ENCODE data around the gene YBX3.

YBX3 gene

DNA sequence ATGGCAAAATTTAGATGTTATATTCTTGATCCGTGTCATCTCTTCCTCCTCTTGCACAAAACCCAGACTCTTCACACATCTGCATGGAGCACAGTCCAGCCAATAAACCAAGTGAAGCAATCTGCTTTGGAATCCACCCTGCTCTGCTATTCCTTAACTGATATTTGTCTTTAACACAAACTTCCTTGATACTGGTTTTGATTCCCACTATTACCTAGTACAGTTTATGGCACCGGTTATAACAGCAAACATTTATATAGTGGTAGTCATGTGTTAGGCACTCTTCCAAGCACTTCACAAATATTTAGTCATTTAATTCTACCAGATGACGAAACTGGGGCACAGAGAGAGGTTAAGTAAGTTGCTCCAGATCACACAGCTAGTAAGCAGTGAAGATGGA is 61.8 kb downstream of the YBX3 start:
- Histone ChIP-seq H3K79me1 (ENCODE audit: low read length) (no peaks in the 10 kb centered on the region), H3K4ac (ENCODE audit: low read depth, low read length) (no peak overlapping the region), H4K12ac (ENCODE audit: low read depth, low read length) (no peak overlapping the region), H3K27me3 (ENCODE audit: insufficient read depth, low read length) (no peaks in the 10 kb centered on the region), H3K27ac (ENCODE audit: low read depth, low read length) (no peak overlapping the region), H2BK5ac (ENCODE audit: low read depth, low read length, poor library complexity) (no peak overlapping the region), H3K14ac (ENCODE audit: low read length) (no peak overlapping the region), H2AK5ac (ENCODE audit: low read length) (no peak overlapping the region), H3K79me2 (ENCODE audit: control insufficient read depth, insufficient read depth, low read length, poor library complexity) (no peaks in the 10 kb centered on the region), H3K9ac (ENCODE audit: low read length) (no peak overlapping the region), H3K4me1 (ENCODE audit: control insufficient read depth in 1 of 2, insufficient read depth in 2 of 2, low read length in 2 of 2) (peaks cover 0 to 2% of the 10 kb centered on the region in 2 experiments), H3K23ac (ENCODE audit: low read length) (no peak overlapping the region), H3K36me3 (ENCODE audit: control insufficient read depth in 1 of 2, insufficient read depth in 2 of 2, low read length in 2 of 2) (no peaks in the 10 kb centered on the region), H4K8ac (ENCODE audit: low read depth, low read length) (no peak overlapping the region), H2BK12ac (ENCODE audit: low read length) (no peak overlapping the region), H3K9me3 (ENCODE audit: insufficient read depth, low read depth, low read length) (no peaks in the 10 kb centered on the region), H2AFZ (ENCODE audit: insufficient read depth, low read length, poor library complexity) (no peak overlapping the region), H3K4me3 (ENCODE audit: low read depth, low read length) (no peak overlapping the region), H3K18ac (ENCODE audit: low read length) (no peak overlapping the region), H4K91ac (ENCODE audit: low read depth, low read length) (no peak overlapping the region), H2BK120ac (ENCODE audit: insufficient read depth, low read length, poor library complexity) (no peak overlapping the region), H3K4me2 (ENCODE audit: low read length) (no peak overlapping the region)
- no CpG with 5 or more reads among the region's 3 CpGs for WGBS (ENCODE audit: extremely low coverage, insufficient coverage, insufficient read length)
- DNase-seq = peak in 1 of 2 donors; percentile 38

- H2AK5ac ChIP-seq (ENCODE audit: low read length) = no peak overlapping the region
- H3K4me1 ChIP-seq (ENCODE audit: control insufficient read depth in 1 of 2, insufficient read depth in 2 of 2, low read length in 2 of 2) = no peaks in the 10 kb centered on the region
- H4K91ac ChIP-seq (ENCODE audit: low read depth, low read length) = no peak overlapping the region
- H2AFZ ChIP-seq (ENCODE audit: insufficient read depth, low read length, poor library complexity) = no peak overlapping the region
- no peak overlapping the region for H2BK12ac ChIP-seq (ENCODE audit: low read length)
- H3K36me3 ChIP-seq (ENCODE audit: control insufficient read depth in 1 of 2, insufficient read depth in 2 of 2, low read length in 2 of 2) = no peaks in the 10 kb centered on the region
- H3K27me3 ChIP-seq (ENCODE audit: insufficient read depth, low read length) = no peaks in the 10 kb centered on the region
- H2BK5ac ChIP-seq (ENCODE audit: low read depth, low read length, poor library complexity) = no peak overlapping the region
- no peaks in the 10 kb centered on the region for H3K9me3 ChIP-seq (ENCODE audit: insufficient read depth, low read depth, low read length)
- no peak overlapping the region for H4K8ac ChIP-seq (ENCODE audit: low read depth, low read length)
- H3K4me2 ChIP-seq (ENCODE audit: low read length) = no peak overlapping the region
- no peak overlapping the region for H3K23ac ChIP-seq (ENCODE audit: low read length)
- H3K4ac ChIP-seq (ENCODE audit: low read depth, low read length) = no peak overlapping the region
- no peak overlapping the region for H4K12ac ChIP-seq (ENCODE audit: low read depth, low read length)
- H2BK120ac ChIP-seq (ENCODE audit: insufficient read depth, low read length, poor library complexity) = no peak overlapping the region
- H3K79me2 ChIP-seq (ENCODE audit: control insufficient read depth, insufficient read depth, low read length, poor library complexity) = no peaks in the 10 kb centered on the region
- H3K9ac ChIP-seq (ENCODE audit: low read length) = no peak overlapping the region
- H3K4me3 ChIP-seq (ENCODE audit: low read depth, low read length) = no peak overlapping the region
- no peak overlapping the region for H3K14ac ChIP-seq (ENCODE audit: low read length)
- H3K18ac ChIP-seq (ENCODE audit: low read length) = no peak overlapping the region
- no peak overlapping the region for H3K27ac ChIP-seq (ENCODE audit: low read depth, low read length)
- no peaks in the 10 kb centered on the region for H3K79me1 ChIP-seq (ENCODE audit: low read length)
- no peak for DNase-seq
Observed at GRCh38 chr12:10654003-10654402, 69.1 kb downstream of the YBX3 start.

DNA sequence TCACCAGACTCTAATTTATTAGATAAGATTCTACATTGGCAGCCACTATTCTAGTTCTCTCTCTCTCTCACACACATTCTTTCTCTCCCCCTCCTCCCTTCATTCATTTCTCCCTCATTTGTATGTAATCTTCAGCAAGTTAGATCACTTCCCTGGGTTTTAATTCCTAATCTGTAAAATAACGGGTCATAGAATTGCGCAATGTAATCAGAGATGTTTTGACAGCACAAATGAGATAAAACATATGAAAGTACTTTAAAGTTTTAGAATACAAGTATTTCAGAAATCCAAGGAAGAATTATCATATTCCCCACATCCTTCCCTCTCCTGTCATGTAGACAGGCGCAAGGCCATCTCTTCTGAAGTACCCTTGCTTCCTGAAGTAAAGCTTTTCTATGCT is 70.9 kb downstream of the YBX3 start:
- no peak overlapping the region for H4K91ac ChIP-seq (ENCODE audit: low read depth, low read length)
- H2BK5ac ChIP-seq (ENCODE audit: low read depth, low read length, poor library complexity) = no peak overlapping the region
- H3K18ac ChIP-seq (ENCODE audit: low read length) = no peak overlapping the region
- H3K79me2 ChIP-seq (ENCODE audit: control insufficient read depth, insufficient read depth, low read length, poor library complexity) = no peaks in the 10 kb centered on the region
- no peak for DNase-seq
- no peak overlapping the region for H3K14ac ChIP-seq (ENCODE audit: low read length)
- no peak overlapping the region for H3K27ac ChIP-seq (ENCODE audit: low read depth, low read length)
- H2BK120ac ChIP-seq (ENCODE audit: insufficient read depth, low read length, poor library complexity) = no peak overlapping the region
- no peak overlapping the region for H2AK5ac ChIP-seq (ENCODE audit: low read length)
- H3K4me3 ChIP-seq (ENCODE audit: low read depth, low read length) = no peak overlapping the region
- no CpG with 5 or more reads among the region's 3 CpGs for WGBS (ENCODE audit: extremely low coverage, insufficient coverage, insufficient read length)
- no peaks in the 10 kb centered on the region for H3K9me3 ChIP-seq (ENCODE audit: insufficient read depth, low read depth, low read length)
- no peak overlapping the region for H4K12ac ChIP-seq (ENCODE audit: low read depth, low read length)
- no peaks in the 10 kb centered on the region for H3K4me1 ChIP-seq (ENCODE audit: control insufficient read depth in 1 of 2, insufficient read depth in 2 of 2, low read length in 2 of 2)
- no peaks in the 10 kb centered on the region for H3K36me3 ChIP-seq (ENCODE audit: control insufficient read depth in 1 of 2, insufficient read depth in 2 of 2, low read length in 2 of 2)
- no peak overlapping the region for H2AFZ ChIP-seq (ENCODE audit: insufficient read depth, low read length, poor library complexity)
- no peak overlapping the region for H3K4ac ChIP-seq (ENCODE audit: low read depth, low read length)
- H3K4me2 ChIP-seq (ENCODE audit: low read length) = no peak overlapping the region
- H3K27me3 ChIP-seq (ENCODE audit: insufficient read depth, low read length) = no peaks in the 10 kb centered on the region
- H2BK12ac ChIP-seq (ENCODE audit: low read length) = no peak overlapping the region
- H4K8ac ChIP-seq (ENCODE audit: low read depth, low read length) = no peak overlapping the region
- no peak overlapping the region for H3K9ac ChIP-seq (ENCODE audit: low read length)
- H3K23ac ChIP-seq (ENCODE audit: low read length) = no peak overlapping the region
- H3K79me1 ChIP-seq (ENCODE audit: low read length) = no peaks in the 10 kb centered on the region
